Osteocyte (in vitro differentiated cells): Measurements from ENCODE around the gene SMG9. TPM values are rescaled to one million over a fixed set of nuclear protein-coding genes. Genes with fewer than 3 reads are reported as not detected.

Experiments used
- DNase-seq: peaks from one replicate; pipeline ENCODE4 v3.0.0; 2021; ENCODE audit warnings: mixed read lengths; ENCODE audit not compliant: unreplicated experiment; ENCODE audit errors: extremely low spot score
- H3K27ac Mint-ChIP-seq: one replicate; pipeline ENCODE4 v1.8.0; 2021; ENCODE audit warnings: mild to moderate bottlenecking, mixed read lengths; ENCODE audit not compliant: unreplicated experiment
- H3K27me3 Mint-ChIP-seq: one replicate; pipeline ENCODE4 v1.8.0; 2021; ENCODE audit warnings: mixed read lengths; ENCODE audit not compliant: unreplicated experiment
- H3K36me3 Mint-ChIP-seq: one replicate; pipeline ENCODE4 v1.8.0; 2021; ENCODE audit warnings: mixed read lengths; ENCODE audit not compliant: unreplicated experiment
- H3K4me1 Mint-ChIP-seq: one replicate; pipeline ENCODE4 v1.8.0; 2021; ENCODE audit warnings: mixed read lengths; ENCODE audit not compliant: unreplicated experiment
- H3K4me3 Mint-ChIP-seq: one replicate; pipeline ENCODE4 v1.8.0; 2021; ENCODE audit warnings: mild to moderate bottlenecking, moderate library complexity, mixed read lengths; ENCODE audit not compliant: unreplicated experiment
- H3K9me3 Mint-ChIP-seq: one replicate; pipeline ENCODE4 v1.8.0; 2021; ENCODE audit warnings: mixed read lengths; ENCODE audit not compliant: unreplicated experiment
- total RNA-seq: library from RNA; stranded (reverse); gene quantifications from 2 replicates; pipeline ENCODE4 v1.2.1, GENCODE V29; 2021
- TF ChIP-seq, protein P1 (sequence below): fragments of 200-600 bp; sonication (generic); IDR thresholded peaks from 2 replicates; pipeline ENCODE4 v1.5.0; 2021; ENCODE audit warnings: antibody characterized with exemption, mild to moderate bottlenecking, moderate library complexity

Gene SMG9
- total RNA-seq, 1 donor from 2014 or later = 71.0 TPM

DNA sequence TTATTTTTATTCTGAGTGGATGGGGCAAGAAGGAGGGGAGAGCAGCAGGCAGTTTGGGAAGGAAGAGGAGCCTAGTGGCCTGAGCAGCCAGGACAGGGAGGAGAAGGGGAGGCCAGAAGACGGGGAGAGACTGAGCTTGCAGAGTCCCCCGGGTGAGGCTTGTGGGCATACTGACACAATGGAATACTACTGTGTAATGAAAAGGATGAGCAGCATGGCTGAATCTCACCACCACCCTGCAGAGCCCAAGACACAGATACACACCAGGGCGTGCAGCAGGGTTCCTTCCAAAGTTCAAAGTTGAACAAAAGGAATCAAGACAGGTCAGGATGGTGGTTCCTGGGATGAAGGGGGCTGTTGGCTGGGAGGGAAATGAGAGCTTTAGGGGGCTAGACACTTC lies 8.1 kb upstream of the SMG9 start:
- TF ChIP-seq, protein P1, sequence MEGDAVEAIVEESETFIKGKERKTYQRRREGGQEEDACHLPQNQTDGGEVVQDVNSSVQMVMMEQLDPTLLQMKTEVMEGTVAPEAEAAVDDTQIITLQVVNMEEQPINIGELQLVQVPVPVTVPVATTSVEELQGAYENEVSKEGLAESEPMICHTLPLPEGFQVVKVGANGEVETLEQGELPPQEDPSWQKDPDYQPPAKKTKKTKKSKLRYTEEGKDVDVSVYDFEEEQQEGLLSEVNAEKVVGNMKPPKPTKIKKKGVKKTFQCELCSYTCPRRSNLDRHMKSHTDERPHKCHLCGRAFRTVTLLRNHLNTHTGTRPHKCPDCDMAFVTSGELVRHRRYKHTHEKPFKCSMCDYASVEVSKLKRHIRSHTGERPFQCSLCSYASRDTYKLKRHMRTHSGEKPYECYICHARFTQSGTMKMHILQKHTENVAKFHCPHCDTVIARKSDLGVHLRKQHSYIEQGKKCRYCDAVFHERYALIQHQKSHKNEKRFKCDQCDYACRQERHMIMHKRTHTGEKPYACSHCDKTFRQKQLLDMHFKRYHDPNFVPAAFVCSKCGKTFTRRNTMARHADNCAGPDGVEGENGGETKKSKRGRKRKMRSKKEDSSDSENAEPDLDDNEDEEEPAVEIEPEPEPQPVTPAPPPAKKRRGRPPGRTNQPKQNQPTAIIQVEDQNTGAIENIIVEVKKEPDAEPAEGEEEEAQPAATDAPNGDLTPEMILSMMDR = no peak
- H3K36me3 Mint-ChIP-seq = no peaks in the 10 kb centered on the region

GRCh38 chr19:43760941-43761340 lies 6.2 kb upstream of the SMG9 start:
- TF ChIP-seq, protein P1 = no peak
- H3K27ac Mint-ChIP-seq = peak overlapping the region; percentile 27
- peaks cover 68% of the 10 kb centered on the region for H3K4me1 Mint-ChIP-seq
- no peaks in the 10 kb centered on the region for H3K27me3 Mint-ChIP-seq
- no peak for DNase-seq
- H3K9me3 Mint-ChIP-seq = no peaks in the 10 kb centered on the region
- no peak overlapping the region for H3K4me3 Mint-ChIP-seq
- no peaks in the 10 kb centered on the region for H3K36me3 Mint-ChIP-seq

More for the DNA sequence above, 8.1 kb upstream of the SMG9 start:
- DNase-seq = no peak
- Mint-ChIP-seq H3K9me3 (no peaks in the 10 kb centered on the region), H3K27me3 (no peaks in the 10 kb centered on the region), H3K4me3 (no peak overlapping the region), H3K27ac (no peak overlapping the region), H3K4me1 (peaks cover 60% of the 10 kb centered on the region)

DNA sequence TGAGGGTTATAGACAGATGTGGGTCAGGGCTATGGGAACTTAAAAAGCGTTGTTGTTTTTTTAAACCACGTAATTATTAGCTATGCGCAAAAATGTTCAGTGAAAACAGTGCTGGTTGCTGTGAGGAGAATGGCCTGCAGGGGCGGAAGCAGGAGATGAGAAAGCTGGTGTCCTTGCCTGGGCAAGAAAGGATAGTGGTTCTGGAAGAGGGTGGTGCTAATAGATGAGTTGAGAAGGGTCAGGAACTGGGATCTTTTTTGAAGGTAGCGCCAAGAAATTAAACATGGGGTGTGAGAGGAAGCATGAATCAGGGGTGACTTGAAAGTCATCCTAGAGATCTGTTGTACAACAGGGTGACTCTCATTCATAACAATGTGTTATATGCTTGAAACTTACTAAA lies 4.8 kb upstream of the SMG9 start:
- H3K36me3 Mint-ChIP-seq = no peaks in the 10 kb centered on the region
- no peaks in the 10 kb centered on the region for H3K9me3 Mint-ChIP-seq
- peaks cover 62% of the 10 kb centered on the region for H3K4me1 Mint-ChIP-seq
- TF ChIP-seq, protein P1 = peak; percentile 63
- H3K27me3 Mint-ChIP-seq = no peaks in the 10 kb centered on the region
- no peak overlapping the region for H3K4me3 Mint-ChIP-seq
- DNase-seq = no peak
- peak overlapping the region; percentile 73 for H3K27ac Mint-ChIP-seq

DNA sequence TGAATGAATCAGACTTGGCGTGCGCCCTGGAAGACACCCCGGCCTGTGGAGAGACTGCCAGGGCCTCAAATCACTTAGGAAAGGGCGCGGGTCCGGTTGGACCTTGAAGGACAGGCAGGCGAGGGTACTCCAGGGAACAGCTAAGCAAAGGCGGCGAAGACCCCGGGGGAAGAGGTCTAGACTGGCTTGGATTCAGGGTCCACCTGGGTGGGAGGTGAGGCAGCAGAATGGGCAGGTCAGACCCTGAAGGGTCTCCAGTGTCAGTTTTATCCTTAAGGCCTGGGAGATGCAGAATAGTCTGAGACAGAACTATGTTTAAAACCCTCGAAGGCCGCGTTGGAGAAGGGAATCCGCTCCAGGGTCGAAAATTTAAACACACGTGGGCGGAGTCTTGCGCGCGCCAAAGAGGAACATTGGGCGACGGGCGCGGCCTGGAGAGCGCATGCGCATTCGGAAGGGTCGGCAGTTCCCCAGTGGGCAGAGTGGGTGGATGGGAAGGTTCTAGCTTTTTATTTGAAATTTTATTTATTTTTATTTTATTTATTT lies 567 bp upstream of the SMG9 start:
- peak; percentile 91 for DNase-seq
- Mint-ChIP-seq H3K4me3 (peak overlapping the region; percentile 97), H3K4me1 (peaks cover 71% of the 10 kb centered on the region), H3K9me3 (no peaks in the 10 kb centered on the region), H3K36me3 (peaks cover 4% of the 10 kb centered on the region), H3K27me3 (no peaks in the 10 kb centered on the region), H3K27ac (peak overlapping the region; percentile 100)
- TF ChIP-seq, protein P1 = no peak

GRCh38 chr19:43754253-43754502 lies 584 bp downstream of the SMG9 start:
- H3K4me3 Mint-ChIP-seq = peak overlapping the region; percentile 97
- no peaks in the 10 kb centered on the region for H3K9me3 Mint-ChIP-seq
- H3K27ac Mint-ChIP-seq = peak overlapping the region; percentile 100
- peaks cover 13% of the 10 kb centered on the region for H3K36me3 Mint-ChIP-seq
- TF ChIP-seq, protein P1 = no peak
- no peak for DNase-seq
- no peaks in the 10 kb centered on the region for H3K27me3 Mint-ChIP-seq
- H3K4me1 Mint-ChIP-seq = peaks cover 64% of the 10 kb centered on the region
